ENCODE data around the gene GTF3C4.

DNA sequence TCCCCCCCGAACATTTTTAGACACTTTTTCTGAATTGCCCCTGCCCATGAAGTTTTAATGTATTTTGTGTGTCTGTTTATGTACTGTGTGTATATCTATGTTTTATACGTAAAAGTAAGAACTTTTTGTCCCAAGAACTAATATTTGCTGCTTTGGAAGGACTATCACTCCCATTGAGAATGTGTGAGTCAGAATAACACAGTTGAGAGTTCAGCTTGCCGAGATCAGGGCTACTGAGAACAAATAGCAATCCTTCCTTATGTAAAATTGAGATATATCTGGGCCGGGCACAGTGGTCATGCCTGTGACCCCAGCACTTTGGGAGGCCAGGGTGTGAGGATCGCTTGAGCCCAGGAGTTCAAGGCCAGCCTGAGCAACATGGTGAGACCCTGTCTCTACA lies 11.3 kb downstream of the GTF3C4 start:
- TF ChIP-seq KDM1A (IDR thresholded peaks at IDR 0.05; ENCODE audit: borderline replicate concordance, low read length) (no peak), POLR2AphosphoS5 (IDR thresholded peaks at IDR 0.05; ENCODE audit: low read depth, low read length) (no peak), TCF12 (IDR thresholded peaks at IDR 0.05; ENCODE audit: low read depth, low read length) (no peak), SIX5 (IDR thresholded peaks at IDR 0.05; ENCODE audit: low read depth, low read length) (no peak), CREB1 (IDR thresholded peaks at IDR 0.05) (no peak)

Measured in H1 (cell line).